HG03439 (cell line): ENCODE data around the gene FAM83E.
A peak's percentile ranks its signal among the peaks of the same experiment; 100 is the strongest.

Experiments used
- ATAC-seq: cut with Tn5 transposase; IDR thresholded peaks from one replicate; pipeline ENCODE4 v1.9.1; 2021; ENCODE audit warnings: mild to moderate bottlenecking, moderate library complexity; ENCODE audit not compliant: unreplicated experiment

Gene FAM83E

GRCh38 chr19:48629297-48629598 lies 14.4 kb upstream of the FAM83E start:
- no peak for ATAC-seq

- no peak for ATAC-seq
Observed at GRCh38 chr19:48628486-48629296, 13.8 kb upstream of the FAM83E start.

- ATAC-seq: no peak
Observed at GRCh38 chr19:48627865-48628314, 13.0 kb upstream of the FAM83E start.

- ATAC-seq: no peak
Observed at GRCh38 chr19:48627201-48627864, 12.5 kb upstream of the FAM83E start.

- no peak for ATAC-seq
Observed at GRCh38 chr19:48625891-48626327, 11.0 kb upstream of the FAM83E start.

- ATAC-seq: no peak
Observed at GRCh38 chr19:48624791-48625723, 10.2 kb upstream of the FAM83E start.

GRCh38 chr19:48624067-48624594 lies 9.3 kb upstream of the FAM83E start:
- peak; percentile 37 for ATAC-seq

- no peak for ATAC-seq
Observed at GRCh38 chr19:48623556-48624066, 8.7 kb upstream of the FAM83E start.

- ATAC-seq: no peak
Observed at GRCh38 chr19:48619692-48620585, 5.1 kb upstream of the FAM83E start.

- ATAC-seq: peak; percentile 89
Observed at GRCh38 chr19:48618916-48619691, 4.2 kb upstream of the FAM83E start, which contains the start of the genes RPL18 and SPHK2. TSS of gene RPL18 (minus strand) at chr19:48619178. CDS start at chr19:48619143, 35 bp downstream. TSS of gene SPHK2 (plus strand) at chr19:48619506. CDS start at chr19:48620515, 1,009 bp downstream.

GRCh38 chr19:48618278-48618915 lies 3.5 kb upstream of the FAM83E start:
- ATAC-seq: no peak

- no peak for ATAC-seq
Observed at GRCh38 chr19:48617146-48617937, 2.5 kb upstream of the FAM83E start.

- no peak for ATAC-seq
Observed at GRCh38 chr19:48616491-48617056, 1.7 kb upstream of the FAM83E start.

- no peak for ATAC-seq
Observed at GRCh38 chr19:48616041-48616436, 1.2 kb upstream of the FAM83E start.

GRCh38 chr19:48615231-48616040 lies 560 bp upstream of the FAM83E start:
- no peak for ATAC-seq

GRCh38 chr19:48613852-48614435 lies 932 bp downstream of the FAM83E start:
- ATAC-seq: no peak
